Effector memory CD4-positive, alpha-beta T cell (primary cell): ENCODE results near the gene ARMC2.

Experiments
- DNase-seq, 3 donors: peaks; one replicate each; pipeline ENCODE4 v3.0.0-alpha.2; 2020
- H3K27ac ChIP-seq: 2 replicates; pipeline ENCODE4 v1.7.0; 2013; ENCODE audit warnings: mild to moderate bottlenecking, low read length, moderate library complexity; ENCODE audit not compliant: insufficient read depth, poor library complexity, severe bottlenecking
- H3K27me3 ChIP-seq: replicated peaks from 2 replicates; pipeline ENCODE4 v1.7.0; 2013; ENCODE audit warnings: mild to moderate bottlenecking, low read length; ENCODE audit not compliant: insufficient read depth, control insufficient read depth, poor library complexity, severe bottlenecking
- H3K36me3 ChIP-seq: 2 replicates; pipeline ENCODE4 v1.7.0; 2013; ENCODE audit warnings: mild to moderate bottlenecking, low read length, moderate library complexity; ENCODE audit not compliant: control insufficient read depth, insufficient read depth
- H3K4me1 ChIP-seq: 2 replicates; pipeline ENCODE4 v1.7.0; 2013; ENCODE audit warnings: low read length, mild to moderate bottlenecking; ENCODE audit not compliant: control insufficient read depth, insufficient read depth, poor library complexity, severe bottlenecking
- H3K4me3 ChIP-seq: 2 replicates; pipeline ENCODE4 v1.7.0; 2013; ENCODE audit warnings: low read length, low read depth, mild to moderate bottlenecking; ENCODE audit not compliant: insufficient read depth, poor library complexity, severe bottlenecking
- H3K9me3 ChIP-seq: 2 replicates; pipeline ENCODE4 v1.7.0; 2013; ENCODE audit warnings: mild to moderate bottlenecking, low read length, moderate library complexity; ENCODE audit not compliant: control insufficient read depth

The ARMC2 gene

GRCh38 chr6:108945681-108946159, 97.5 kb downstream of the ARMC2 start:
- DNase-seq, result no peak
- no peaks in the 10 kb centered on the region for H3K27me3 ChIP-seq
- H3K36me3 ChIP-seq, result no peaks in the 10 kb centered on the region
- no peak overlapping the region for H3K4me3 ChIP-seq
- no peaks in the 10 kb centered on the region for H3K9me3 ChIP-seq
- H3K27ac ChIP-seq, result no peak overlapping the region
- H3K4me1 ChIP-seq, result peaks cover 19% of the 10 kb centered on the region

- no peak overlapping the region for H3K4me3 ChIP-seq
- no peaks in the 10 kb centered on the region for H3K9me3 ChIP-seq
- H3K27me3 ChIP-seq, result no peaks in the 10 kb centered on the region
- no peak for DNase-seq
- H3K36me3 ChIP-seq, result no peaks in the 10 kb centered on the region
- peaks cover 19% of the 10 kb centered on the region for H3K4me1 ChIP-seq
- H3K27ac ChIP-seq, result no peak overlapping the region
These were observed 98.5 kb downstream of the ARMC2 start for GRCh38 chr6:108946695-108947094.

- Histone ChIP-seq H3K27me3 (no peaks in the 10 kb centered on the region), H3K36me3 (no peaks in the 10 kb centered on the region), H3K4me1 (peaks cover 15% of the 10 kb centered on the region), H3K9me3 (no peaks in the 10 kb centered on the region), H3K27ac (no peak overlapping the region), H3K4me3 (no peak overlapping the region)
- DNase-seq, result no peak
These were observed 99.1 kb downstream of the ARMC2 start for GRCh38 chr6:108947114-108947854.

- Histone ChIP-seq H3K9me3 (no peaks in the 10 kb centered on the region), H3K27ac (no peak overlapping the region), H3K4me3 (no peak overlapping the region), H3K27me3 (no peaks in the 10 kb centered on the region), H3K4me1 (peaks cover 10% of the 10 kb centered on the region), H3K36me3 (no peaks in the 10 kb centered on the region)
- no peak for DNase-seq
These were observed 100.0 kb downstream of the ARMC2 start for GRCh38 chr6:108948181-108948661.

GRCh38 chr6:108951351-108951953, 103.2 kb downstream of the ARMC2 start:
- H3K4me3 ChIP-seq, result no peak overlapping the region
- H3K27ac ChIP-seq, result no peak overlapping the region

GRCh38 chr6:108952776-108953486, 104.7 kb downstream of the ARMC2 start:
- no peaks in the 10 kb centered on the region for H3K27me3 ChIP-seq
- H3K27ac ChIP-seq, result no peak overlapping the region
- H3K9me3 ChIP-seq, result no peaks in the 10 kb centered on the region
- no peaks in the 10 kb centered on the region for H3K36me3 ChIP-seq
- H3K4me3 ChIP-seq, result no peak overlapping the region
- DNase-seq, result no peak
- H3K4me1 ChIP-seq, result no peaks in the 10 kb centered on the region

More at GRCh38 chr6:108951351-108951953, 103.2 kb downstream of the ARMC2 start:
- Histone ChIP-seq H3K36me3 (no peaks in the 10 kb centered on the region), H3K9me3 (no peaks in the 10 kb centered on the region), H3K4me1 (no peaks in the 10 kb centered on the region), H3K27me3 (no peaks in the 10 kb centered on the region)
- DNase-seq, result no peak

- DNase-seq, result no peak
- Histone ChIP-seq H3K27me3 (no peaks in the 10 kb centered on the region), H3K27ac (no peak overlapping the region), H3K36me3 (no peaks in the 10 kb centered on the region), H3K9me3 (no peaks in the 10 kb centered on the region), H3K4me1 (no peaks in the 10 kb centered on the region), H3K4me3 (no peak overlapping the region)
These were observed 105.5 kb downstream of the ARMC2 start for GRCh38 chr6:108953681-108954080.

- Histone ChIP-seq H3K27ac (no peak overlapping the region), H3K27me3 (no peaks in the 10 kb centered on the region), H3K4me3 (no peak overlapping the region), H3K36me3 (no peaks in the 10 kb centered on the region), H3K9me3 (no peaks in the 10 kb centered on the region), H3K4me1 (no peaks in the 10 kb centered on the region)
- DNase-seq, result no peak
These were observed 107.2 kb downstream of the ARMC2 start for GRCh38 chr6:108955329-108955949.

- Histone ChIP-seq H3K36me3 (no peaks in the 10 kb centered on the region), H3K27me3 (no peaks in the 10 kb centered on the region), H3K4me3 (no peak overlapping the region), H3K4me1 (no peaks in the 10 kb centered on the region), H3K9me3 (no peaks in the 10 kb centered on the region), H3K27ac (no peak overlapping the region)
- no peak for DNase-seq
These were observed 109.0 kb downstream of the ARMC2 start for GRCh38 chr6:108957221-108957620.
